ENCODE measurements around the gene E2F4. TPM values are rescaled to one million over a fixed set of nuclear protein-coding genes. Genes with fewer than 3 reads are reported as not detected.

Gene E2F4
- total and polyA plus RNA-seq, 2 of the 13 experiments (the other 11 are each of a cell fraction or from before 2014, with no cell fraction given), result 84.8 to 91.2 TPM

DNA sequence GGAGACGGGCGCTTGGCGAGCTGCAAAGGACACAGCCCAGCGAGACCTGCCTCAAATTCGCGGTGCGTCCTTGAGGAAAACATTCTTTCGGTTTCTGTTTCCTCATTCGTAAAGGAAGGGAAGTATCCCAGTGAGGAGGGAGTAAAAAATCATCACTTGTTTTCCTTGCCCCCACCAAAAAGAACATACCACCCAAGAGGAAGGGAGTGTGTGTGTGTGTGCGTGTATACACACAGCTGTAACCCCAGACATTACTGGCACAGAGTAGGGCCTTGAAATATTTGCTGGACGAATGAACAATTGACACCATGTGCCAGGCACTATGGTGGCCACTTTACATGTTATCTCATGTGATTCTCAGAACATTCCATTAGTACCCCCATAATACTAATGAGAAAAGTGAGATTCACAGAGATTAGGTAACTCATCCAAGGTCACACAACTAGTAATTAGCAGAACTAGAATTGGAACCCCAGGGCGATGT, 6.3 kb upstream of the E2F4 start (continued):
- TF ChIP-seq ASH2L (IDR thresholded peaks at IDR 0.05; ENCODE audit: insufficient read length, low read depth, low read length) (no peak), JUN (CRISPR knock-in tag; IDR thresholded peaks at IDR 0.05) (0 out of 2 replicates have a peak, but pooled peaks have one; percentile 6), ZNF644 (CRISPR knock-in tag; IDR thresholded peaks at IDR 0.05; ENCODE audit: low read depth) (no peak), ZFP36 (IDR thresholded peaks at IDR 0.05; ENCODE audit: borderline replicate concordance, low read depth, low read length, partially characterized antibody) (no peak), ZNF143 (CRISPR knock-in tag; IDR thresholded peaks at IDR 0.05) (no peak), ZNF329 (CRISPR knock-in tag; IDR thresholded peaks at IDR 0.05; ENCODE audit: low read depth) (peak; percentile 16; the same call in 1 of the 2 replicates), NCOA2 (CRISPR knock-in tag; IDR thresholded peaks at IDR 0.05) (no peak), CBX1 (IDR thresholded peaks at IDR 0.05; ENCODE audit: low read depth) (peak; percentile 3), MEIS2 (CRISPR knock-in tag; IDR thresholded peaks at IDR 0.05) (no peak), FOXM1 (CRISPR knock-in tag; IDR thresholded peaks at IDR 0.05) (no peak), CENPT (CRISPR knock-in tag; IDR thresholded peaks at IDR 0.05; ENCODE audit: low read depth) (no peak), KLF9 (CRISPR knock-in tag; IDR thresholded peaks at IDR 0.05; ENCODE audit: low read depth) (no peak), ZNF607 (CRISPR knock-in tag; IDR thresholded peaks at IDR 0.05; ENCODE audit: borderline replicate concordance) (no peak), HNF4G (IDR thresholded peaks at IDR 0.05; ENCODE audit: borderline replicate concordance, low read depth, low read length) (no peak), HNF4G (CRISPR knock-in tag; IDR thresholded peaks at IDR 0.05; ENCODE audit: borderline replicate concordance, low read depth) (0 out of 2 replicates have a peak, but pooled peaks have one; percentile 5), ZNF605 (CRISPR knock-in tag; IDR thresholded peaks at IDR 0.05) (no peak)
- TF ChIP-seq, protein P1, sequence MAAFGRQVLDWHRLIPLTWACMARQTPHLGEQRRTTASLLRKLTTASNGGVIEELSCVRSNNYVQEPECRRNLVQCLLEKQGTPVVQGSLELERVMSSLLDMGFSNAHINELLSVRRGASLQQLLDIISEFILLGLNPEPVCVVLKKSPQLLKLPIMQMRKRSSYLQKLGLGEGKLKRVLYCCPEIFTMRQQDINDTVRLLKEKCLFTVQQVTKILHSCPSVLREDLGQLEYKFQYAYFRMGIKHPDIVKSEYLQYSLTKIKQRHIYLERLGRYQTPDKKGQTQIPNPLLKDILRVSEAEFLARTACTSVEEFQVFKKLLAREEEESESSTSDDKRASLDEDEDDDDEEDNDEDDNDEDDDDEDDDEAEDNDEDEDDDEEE (CRISPR knock-in tag; IDR thresholded peaks at IDR 0.05), result no peak
- TF ChIP-seq, protein P2, sequence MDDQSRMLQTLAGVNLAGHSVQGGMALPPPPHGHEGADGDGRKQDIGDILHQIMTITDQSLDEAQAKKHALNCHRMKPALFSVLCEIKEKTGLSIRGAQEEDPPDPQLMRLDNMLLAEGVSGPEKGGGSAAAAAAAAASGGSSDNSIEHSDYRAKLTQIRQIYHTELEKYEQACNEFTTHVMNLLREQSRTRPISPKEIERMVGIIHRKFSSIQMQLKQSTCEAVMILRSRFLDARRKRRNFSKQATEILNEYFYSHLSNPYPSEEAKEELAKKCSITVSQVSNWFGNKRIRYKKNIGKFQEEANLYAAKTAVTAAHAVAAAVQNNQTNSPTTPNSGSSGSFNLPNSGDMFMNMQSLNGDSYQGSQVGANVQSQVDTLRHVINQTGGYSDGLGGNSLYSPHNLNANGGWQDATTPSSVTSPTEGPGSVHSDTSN (CRISPR knock-in tag; IDR thresholded peaks at IDR 0.05; ENCODE audit: borderline replicate concordance), result no peak
- TF ChIP-seq, protein P3, sequence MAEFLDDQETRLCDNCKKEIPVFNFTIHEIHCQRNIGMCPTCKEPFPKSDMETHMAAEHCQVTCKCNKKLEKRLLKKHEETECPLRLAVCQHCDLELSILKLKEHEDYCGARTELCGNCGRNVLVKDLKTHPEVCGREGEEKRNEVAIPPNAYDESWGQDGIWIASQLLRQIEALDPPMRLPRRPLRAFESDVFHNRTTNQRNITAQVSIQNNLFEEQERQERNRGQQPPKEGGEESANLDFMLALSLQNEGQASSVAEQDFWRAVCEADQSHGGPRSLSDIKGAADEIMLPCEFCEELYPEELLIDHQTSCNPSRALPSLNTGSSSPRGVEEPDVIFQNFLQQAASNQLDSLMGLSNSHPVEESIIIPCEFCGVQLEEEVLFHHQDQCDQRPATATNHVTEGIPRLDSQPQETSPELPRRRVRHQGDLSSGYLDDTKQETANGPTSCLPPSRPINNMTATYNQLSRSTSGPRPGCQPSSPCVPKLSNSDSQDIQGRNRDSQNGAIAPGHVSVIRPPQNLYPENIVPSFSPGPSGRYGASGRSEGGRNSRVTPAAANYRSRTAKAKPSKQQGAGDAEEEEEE (CRISPR knock-in tag; IDR thresholded peaks at IDR 0.05; ENCODE audit: borderline replicate concordance), result no peak
